ENCODE measurements around the gene ARHGEF17.
A peak's percentile ranks its signal among the peaks of the same experiment; 100 is the strongest.

Gene ARHGEF17

GRCh38 chr11:73386546-73386945 lies 78.5 kb downstream of the ARHGEF17 start:
- no peak for DNase-seq
- Histone ChIP-seq H3K4me3 (ENCODE audit: control insufficient read depth in 1 of 7, extremely low read depth in 1 of 7, insufficient read depth in 4 of 7, low read depth in 2 of 7, low read length in 6 of 7) (peak overlapping the region in 5 of 7 experiments; percentile 8 to 60 (median 28)), H3K4me1 (ENCODE audit: control extremely low read depth in 1 of 4, control insufficient read depth in 4 of 4, insufficient read depth in 4 of 4, low read length in 3 of 4) (peaks cover 8 to 90% (median 84%) of the 10 kb centered on the region in 4 experiments), H3K9me3 (ENCODE audit: control extremely low read depth in 1 of 5, control insufficient read depth in 4 of 5, insufficient read depth in 2 of 5, low read depth in 1 of 5, low read length in 4 of 5) (no peaks in the 10 kb centered on the region), H3K36me3 (ENCODE audit: control insufficient read depth in 4 of 4, insufficient read depth in 4 of 4, low read length in 3 of 4) (peaks cover 0 to 55% (median 9%) of the 10 kb centered on the region in 4 experiments), H3K27ac (ENCODE audit: insufficient read depth in 1 of 2, low read depth in 1 of 2, low read length in 2 of 2, poor library complexity in 1 of 2, severe bottlenecking in 2 of 2) (peak overlapping the region; percentile 33 to 81), H3K27me3 (replicated peaks in 2 of 5; ENCODE audit: control insufficient read depth in 4 of 5, insufficient read depth in 5 of 5, low read length in 4 of 5) (no peaks in the 10 kb centered on the region)
- POLR2A ChIA-PET, result interaction anchor here (1.2 to 4.1 kb wide), 2 partner anchors 10 to 35 kb away, joined by 4 to 18 read pairs; partner anchors contain the start of gene RELT
- CTCF ChIA-PET, result interaction anchor here (0.7 to 19.4 kb wide), 6 partner anchors 12 to 274 kb away, joined by 3 to 348 read pairs (median 4); no protein-coding TSS in a partner anchor
- 90% methylated on average over 6 of the region's 8 CpGs for WGBS (ENCODE audit: insufficient coverage)

GRCh38 chr11:73387594-73388264 lies 79.7 kb downstream of the ARHGEF17 start:
- ChIA-PET CTCF (interaction anchor here (0.7 to 19.4 kb wide), 10 partner anchors 9 to 273 kb away, joined by 3 to 348 read pairs (median 3); no protein-coding TSS in a partner anchor), POLR2A (interaction anchor here (0.7 to 4.1 kb wide), 3 partner anchors 11 to 37 kb away, joined by 3 to 18 read pairs (median 4); partner anchors contain the start of gene RELT)
- Histone ChIP-seq H3K4me1 (ENCODE audit: control extremely low read depth in 1 of 4, control insufficient read depth in 4 of 4, insufficient read depth in 4 of 4, low read length in 3 of 4) (peaks cover 8 to 87% (median 75%) of the 10 kb centered on the region in 4 experiments), H3K36me3 (ENCODE audit: control insufficient read depth in 4 of 4, insufficient read depth in 4 of 4, low read length in 3 of 4) (peaks cover 0 to 56% (median 16%) of the 10 kb centered on the region in 4 experiments), H3K4me3 (ENCODE audit: control insufficient read depth in 1 of 7, extremely low read depth in 1 of 7, insufficient read depth in 4 of 7, low read depth in 2 of 7, low read length in 6 of 7) (no peak overlapping the region), H3K27ac (ENCODE audit: insufficient read depth in 1 of 2, low read depth in 1 of 2, low read length in 2 of 2, poor library complexity in 1 of 2, severe bottlenecking in 2 of 2) (peak overlapping the region in 1 of 2 experiments; percentile 81), H3K9me3 (ENCODE audit: control extremely low read depth in 1 of 5, control insufficient read depth in 4 of 5, insufficient read depth in 2 of 5, low read depth in 1 of 5, low read length in 4 of 5) (no peaks in the 10 kb centered on the region), H3K27me3 (replicated peaks in 2 of 5; ENCODE audit: control insufficient read depth in 4 of 5, insufficient read depth in 5 of 5, low read length in 4 of 5) (no peaks in the 10 kb centered on the region)
- no peak for DNase-seq
- WGBS (ENCODE audit: insufficient coverage), result 82% methylated on average over 20 of the region's 21 CpGs

GRCh38 chr11:73388265-73389133 lies 80.4 kb downstream of the ARHGEF17 start:
- 39% methylated on average over 19 of the region's 23 CpGs for WGBS (ENCODE audit: insufficient coverage)
- ChIA-PET POLR2A (interaction anchor here (4.1 kb wide), 1 partner anchor 12 kb away, joined by 18 read pairs; the partner anchor contains the start of gene RELT), CTCF (interaction anchor here (0.7 to 19.4 kb wide), 13 partner anchors 8 to 53 kb away, joined by 3 to 348 read pairs (median 3); no protein-coding TSS in a partner anchor)
- peaks cover 8 to 87% (median 74%) of the 10 kb centered on the region in 4 experiments for H3K4me1 ChIP-seq (ENCODE audit: control extremely low read depth in 1 of 4, control insufficient read depth in 4 of 4, insufficient read depth in 4 of 4, low read length in 3 of 4)
- DNase-seq, result peak in 2 of 3 donors; percentile 61 to 68
- H3K27me3 ChIP-seq (replicated peaks in 2 of 5; ENCODE audit: control insufficient read depth in 4 of 5, insufficient read depth in 5 of 5, low read length in 4 of 5), result no peaks in the 10 kb centered on the region
- no peaks in the 10 kb centered on the region for H3K9me3 ChIP-seq (ENCODE audit: control extremely low read depth in 1 of 5, control insufficient read depth in 4 of 5, insufficient read depth in 2 of 5, low read depth in 1 of 5, low read length in 4 of 5)
- H3K27ac ChIP-seq (ENCODE audit: insufficient read depth in 1 of 2, low read depth in 1 of 2, low read length in 2 of 2, poor library complexity in 1 of 2, severe bottlenecking in 2 of 2), result peak overlapping the region in 1 of 2 experiments; percentile 27
- peak overlapping the region in 1 of 7 experiments; percentile 21 for H3K4me3 ChIP-seq (ENCODE audit: control insufficient read depth in 1 of 7, extremely low read depth in 1 of 7, insufficient read depth in 4 of 7, low read depth in 2 of 7, low read length in 6 of 7)
- peaks cover 0 to 64% (median 18%) of the 10 kb centered on the region in 4 experiments for H3K36me3 ChIP-seq (ENCODE audit: control insufficient read depth in 4 of 4, insufficient read depth in 4 of 4, low read length in 3 of 4)

GRCh38 chr11:73389134-73389525 lies 81.1 kb downstream of the ARHGEF17 start:
- no peaks in the 10 kb centered on the region for H3K27me3 ChIP-seq (replicated peaks in 2 of 5; ENCODE audit: control insufficient read depth in 4 of 5, insufficient read depth in 5 of 5, low read length in 4 of 5)
- 81% methylated on average over 6 of the region's 6 CpGs for WGBS (ENCODE audit: insufficient coverage)
- POLR2A ChIA-PET, result interaction anchor here (4.1 kb wide), 1 partner anchor 13 kb away, joined by 18 read pairs; the partner anchor contains the start of gene RELT
- H3K36me3 ChIP-seq (ENCODE audit: control insufficient read depth in 4 of 4, insufficient read depth in 4 of 4, low read length in 3 of 4), result peaks cover 0 to 67% (median 20%) of the 10 kb centered on the region in 4 experiments
- no peaks in the 10 kb centered on the region for H3K9me3 ChIP-seq (ENCODE audit: control extremely low read depth in 1 of 5, control insufficient read depth in 4 of 5, insufficient read depth in 2 of 5, low read depth in 1 of 5, low read length in 4 of 5)
- DNase-seq, result no peak
- H3K27ac ChIP-seq (ENCODE audit: insufficient read depth in 1 of 2, low read depth in 1 of 2, low read length in 2 of 2, poor library complexity in 1 of 2, severe bottlenecking in 2 of 2), result no peak overlapping the region
- CTCF ChIA-PET, result interaction anchor here (1.0 to 19.4 kb wide), 9 partner anchors 10 to 272 kb away, joined by 3 to 348 read pairs (median 4); no protein-coding TSS in a partner anchor
- no peak overlapping the region for H3K4me3 ChIP-seq (ENCODE audit: control insufficient read depth in 1 of 7, extremely low read depth in 1 of 7, insufficient read depth in 4 of 7, low read depth in 2 of 7, low read length in 6 of 7)
- peaks cover 6 to 81% (median 68%) of the 10 kb centered on the region in 4 experiments for H3K4me1 ChIP-seq (ENCODE audit: control extremely low read depth in 1 of 4, control insufficient read depth in 4 of 4, insufficient read depth in 4 of 4, low read length in 3 of 4)

- ChIA-PET POLR2A (interaction anchor here (4.1 kb wide), 1 partner anchor 13 kb away, joined by 18 read pairs; the partner anchor contains the start of gene RELT), CTCF (interaction anchor here (1.1 to 19.4 kb wide), 6 partner anchors 9 to 271 kb away, joined by 3 to 348 read pairs (median 4); no protein-coding TSS in a partner anchor)
- H3K36me3 ChIP-seq (ENCODE audit: control insufficient read depth in 4 of 4, insufficient read depth in 4 of 4, low read length in 3 of 4), result peaks cover 0 to 69% (median 25%) of the 10 kb centered on the region in 4 experiments
- H3K4me1 ChIP-seq (ENCODE audit: control extremely low read depth in 1 of 4, control insufficient read depth in 4 of 4, insufficient read depth in 4 of 4, low read length in 3 of 4), result peaks cover 6 to 73% (median 60%) of the 10 kb centered on the region in 4 experiments
- no peak for DNase-seq
- 73% methylated on average over 7 of the region's 7 CpGs for WGBS (ENCODE audit: insufficient coverage)
- no peaks in the 10 kb centered on the region for H3K9me3 ChIP-seq (ENCODE audit: control extremely low read depth in 1 of 5, control insufficient read depth in 4 of 5, insufficient read depth in 2 of 5, low read depth in 1 of 5, low read length in 4 of 5)
- H3K27me3 ChIP-seq (replicated peaks in 2 of 5; ENCODE audit: control insufficient read depth in 4 of 5, insufficient read depth in 5 of 5, low read length in 4 of 5), result no peaks in the 10 kb centered on the region
- no peak overlapping the region for H3K4me3 ChIP-seq (ENCODE audit: control insufficient read depth in 1 of 7, extremely low read depth in 1 of 7, insufficient read depth in 4 of 7, low read depth in 2 of 7, low read length in 6 of 7)
- no peak overlapping the region for H3K27ac ChIP-seq (ENCODE audit: insufficient read depth in 1 of 2, low read depth in 1 of 2, low read length in 2 of 2, poor library complexity in 1 of 2, severe bottlenecking in 2 of 2)
Observed at GRCh38 chr11:73389916-73390315, 81.8 kb downstream of the ARHGEF17 start.

GRCh38 chr11:73390601-73391565 lies 82.8 kb downstream of the ARHGEF17 start:
- CTCF ChIA-PET, result interaction anchor here (1.1 to 19.4 kb wide), 4 partner anchors 11 to 270 kb away, joined by 3 to 348 read pairs (median 6); no protein-coding TSS in a partner anchor
- Histone ChIP-seq H3K27me3 (replicated peaks in 2 of 5; ENCODE audit: control insufficient read depth in 4 of 5, insufficient read depth in 5 of 5, low read length in 4 of 5) (no peaks in the 10 kb centered on the region), H3K27ac (ENCODE audit: insufficient read depth in 1 of 2, low read depth in 1 of 2, low read length in 2 of 2, poor library complexity in 1 of 2, severe bottlenecking in 2 of 2) (no peak overlapping the region), H3K4me3 (ENCODE audit: control insufficient read depth in 1 of 7, extremely low read depth in 1 of 7, insufficient read depth in 4 of 7, low read depth in 2 of 7, low read length in 6 of 7) (no peak overlapping the region), H3K36me3 (ENCODE audit: control insufficient read depth in 4 of 4, insufficient read depth in 4 of 4, low read length in 3 of 4) (peaks cover 0 to 79% (median 32%) of the 10 kb centered on the region in 4 experiments), H3K4me1 (ENCODE audit: control extremely low read depth in 1 of 4, control insufficient read depth in 4 of 4, insufficient read depth in 4 of 4, low read length in 3 of 4) (peaks cover 0 to 63% (median 50%) of the 10 kb centered on the region in 4 experiments), H3K9me3 (ENCODE audit: control extremely low read depth in 1 of 5, control insufficient read depth in 4 of 5, insufficient read depth in 2 of 5, low read depth in 1 of 5, low read length in 4 of 5) (no peaks in the 10 kb centered on the region)
- 93% methylated on average over 8 of the region's 12 CpGs for WGBS (ENCODE audit: insufficient coverage)
- POLR2A ChIA-PET, result no interaction called here
- no peak for DNase-seq
